ENCODE results near the gene ABCC6.
"Not testable (repeated sequence)": the region's sequence is repeated elsewhere in the genome, so short reads cannot be mapped to it uniquely, and the experiment has no call there.

DNA sequence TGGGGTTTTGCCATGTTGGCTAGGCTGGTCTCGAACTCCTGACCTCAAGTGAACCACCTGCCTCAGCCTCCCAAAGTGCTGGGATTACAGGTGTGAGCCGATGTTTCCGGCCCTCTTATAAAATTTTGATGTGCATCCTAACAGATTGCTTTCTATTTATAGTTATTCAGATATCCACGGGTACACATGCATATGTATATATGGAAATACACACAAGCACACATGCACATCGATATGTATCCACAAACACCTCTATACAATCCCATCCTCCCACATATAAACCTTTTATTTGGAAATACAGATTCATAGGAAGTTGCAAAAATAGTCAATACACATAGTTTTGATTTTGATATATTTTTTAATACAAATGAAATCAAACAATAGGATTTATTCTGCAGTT is 14.4 kb upstream of the ABCC6 start:
- TF ChIP-seq, protein P1, sequence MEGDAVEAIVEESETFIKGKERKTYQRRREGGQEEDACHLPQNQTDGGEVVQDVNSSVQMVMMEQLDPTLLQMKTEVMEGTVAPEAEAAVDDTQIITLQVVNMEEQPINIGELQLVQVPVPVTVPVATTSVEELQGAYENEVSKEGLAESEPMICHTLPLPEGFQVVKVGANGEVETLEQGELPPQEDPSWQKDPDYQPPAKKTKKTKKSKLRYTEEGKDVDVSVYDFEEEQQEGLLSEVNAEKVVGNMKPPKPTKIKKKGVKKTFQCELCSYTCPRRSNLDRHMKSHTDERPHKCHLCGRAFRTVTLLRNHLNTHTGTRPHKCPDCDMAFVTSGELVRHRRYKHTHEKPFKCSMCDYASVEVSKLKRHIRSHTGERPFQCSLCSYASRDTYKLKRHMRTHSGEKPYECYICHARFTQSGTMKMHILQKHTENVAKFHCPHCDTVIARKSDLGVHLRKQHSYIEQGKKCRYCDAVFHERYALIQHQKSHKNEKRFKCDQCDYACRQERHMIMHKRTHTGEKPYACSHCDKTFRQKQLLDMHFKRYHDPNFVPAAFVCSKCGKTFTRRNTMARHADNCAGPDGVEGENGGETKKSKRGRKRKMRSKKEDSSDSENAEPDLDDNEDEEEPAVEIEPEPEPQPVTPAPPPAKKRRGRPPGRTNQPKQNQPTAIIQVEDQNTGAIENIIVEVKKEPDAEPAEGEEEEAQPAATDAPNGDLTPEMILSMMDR (IDR thresholded peaks at IDR 0.05; ENCODE audit: insufficient read depth, low read depth, low read length) = not testable (repeated sequence)
- TF ChIP-seq EZH2 (IDR thresholded peaks at IDR 0.05; ENCODE audit: insufficient read depth, low read length) = not testable (repeated sequence)

Measured in astrocyte (in vitro differentiated cells and primary cell).